ENCODE data around the gene SHC3. TPM values are rescaled to one million over a fixed set of nuclear protein-coding genes. Genes with fewer than 3 reads are reported as not detected.

The SHC3 gene
- polyA plus RNA-seq, 1 experiment = 1.3 TPM

- H3K36me3 ChIP-seq (ENCODE audit: control insufficient read depth, insufficient read depth, low read length) = no peaks in the 10 kb centered on the region
- no peak for TF ChIP-seq CTCF (IDR thresholded peaks at IDR 0.05; ENCODE audit: insufficient read depth, low read depth, low read length)
- H3K27me3 ChIP-seq (ENCODE audit: control insufficient read depth, insufficient read depth, low read length) = no peaks in the 10 kb centered on the region
- no peak overlapping the region for H3K4me3 ChIP-seq (ENCODE audit: low read depth, low read length)
- POLR2A ChIA-PET = no interaction called here
- DNase-seq (ENCODE audit: low read depth) = no peak
- CTCF ChIA-PET = no interaction called here
Observed at GRCh38 chr9:88978034-88978433, 200.6 kb downstream of the SHC3 start.

- no peak for TF ChIP-seq CTCF (IDR thresholded peaks at IDR 0.05; ENCODE audit: insufficient read depth, low read depth, low read length)
- no peaks in the 10 kb centered on the region for H3K27me3 ChIP-seq (ENCODE audit: control insufficient read depth, insufficient read depth, low read length)
- ChIA-PET CTCF (no interaction called here), POLR2A (no interaction called here)
- H3K4me3 ChIP-seq (ENCODE audit: low read depth, low read length) = no peak overlapping the region
- H3K36me3 ChIP-seq (ENCODE audit: control insufficient read depth, insufficient read depth, low read length) = no peaks in the 10 kb centered on the region
- no peak for DNase-seq (ENCODE audit: low read depth)
Observed at GRCh38 chr9:88976890-88977257, 201.7 kb downstream of the SHC3 start.

GRCh38 chr9:88975966-88976889 lies 202.4 kb downstream of the SHC3 start:
- TF ChIP-seq CTCF (IDR thresholded peaks at IDR 0.05; ENCODE audit: insufficient read depth, low read depth, low read length) = no peak
- DNase-seq (ENCODE audit: low read depth) = no peak
- no peaks in the 10 kb centered on the region for H3K27me3 ChIP-seq (ENCODE audit: control insufficient read depth, insufficient read depth, low read length)
- no peak overlapping the region for H3K4me3 ChIP-seq (ENCODE audit: low read depth, low read length)
- CTCF ChIA-PET = no interaction called here
- H3K36me3 ChIP-seq (ENCODE audit: control insufficient read depth, insufficient read depth, low read length) = no peaks in the 10 kb centered on the region
- POLR2A ChIA-PET = no interaction called here

GRCh38 chr9:88974641-88975040 lies 204.0 kb downstream of the SHC3 start:
- CTCF ChIA-PET = no interaction called here
- no peak for TF ChIP-seq CTCF (IDR thresholded peaks at IDR 0.05; ENCODE audit: insufficient read depth, low read depth, low read length)
- Histone ChIP-seq H3K4me3 (ENCODE audit: low read depth, low read length) (no peak overlapping the region), H3K36me3 (ENCODE audit: control insufficient read depth, insufficient read depth, low read length) (no peaks in the 10 kb centered on the region), H3K27me3 (ENCODE audit: control insufficient read depth, insufficient read depth, low read length) (no peaks in the 10 kb centered on the region; the same call in 1 of the 2 replicates)
- POLR2A ChIA-PET = no interaction called here
- no peak for DNase-seq (ENCODE audit: low read depth)

GRCh38 chr9:88973281-88974045 lies 205.2 kb downstream of the SHC3 start:
- no peak for DNase-seq (ENCODE audit: low read depth)
- H3K27me3 ChIP-seq (ENCODE audit: control insufficient read depth, insufficient read depth, low read length) = no peaks in the 10 kb centered on the region; the same call in 1 of the 2 replicates
- no peak for TF ChIP-seq CTCF (IDR thresholded peaks at IDR 0.05; ENCODE audit: insufficient read depth, low read depth, low read length)
- no peaks in the 10 kb centered on the region for H3K36me3 ChIP-seq (ENCODE audit: control insufficient read depth, insufficient read depth, low read length)
- POLR2A ChIA-PET = no interaction called here
- no peak overlapping the region for H3K4me3 ChIP-seq (ENCODE audit: low read depth, low read length)
- CTCF ChIA-PET = no interaction called here

Data from BJ (cell line).